Peyer's patch (tissue), 4 donors: ENCODE measurements around the gene SAAL1. TPM values are rescaled to one million over a fixed set of nuclear protein-coding genes. Genes with fewer than 3 reads are reported as not detected.

Experiments
- DNase-seq, 3 donors: peaks; one replicate each; pipeline ENCODE4 v3.0.0-alpha.2; 2017 to 2019
- H3K27ac ChIP-seq, 4 donors: fragments of 200-600 bp; sonication (generic); one replicate each; pipeline ENCODE4 v1.5.1; 2016 to 2019
- H3K27me3 ChIP-seq, 2 donors: fragments of 200-600 bp; sonication (generic); one replicate each; pipeline ENCODE4 v1.5.1; 2019
- H3K36me3 ChIP-seq, 3 donors: fragments of 200-600 bp; sonication (generic); one replicate each; pipeline ENCODE4 v1.5.1; 2016 to 2019
- H3K4me1 ChIP-seq, 4 donors: fragments of 200-600 bp; sonication (generic); one replicate each; pipeline ENCODE4 v1.5.1; 2016 to 2019
- H3K4me3 ChIP-seq, 4 donors: fragments of 200-600 bp; sonication (generic); 1 replicate in 3 of 4; 2 replicates in 1 of 4; pipeline ENCODE4 v1.5.1; 2016 to 2019; ENCODE audit warnings: mild to moderate bottlenecking in 1 of 4
- H3K9me3 ChIP-seq, 4 donors: fragments of 200-600 bp; sonication (generic); one replicate each; pipeline ENCODE4 v1.5.1; 2016 to 2019; ENCODE audit warnings: mild to moderate bottlenecking in 1 of 4
- CTCF ChIP-seq, 6 experiments: fragments of 450-650 bp in 4 of 6; fragments of 200-600 bp in 2 of 6; sonication (generic) in 1 of 6; IDR thresholded peaks; one replicate each; pipeline ENCODE4 v1.5.1; 2017 to 2019; ENCODE audit warnings: antibody characterized with exemption in 6 of 6, mild to moderate bottlenecking in 3 of 6, moderate library complexity in 1 of 6
- POLR2A ChIP-seq, 2 donors: fragments of 450-650 bp; IDR thresholded peaks; one replicate each; pipeline ENCODE4 v1.5.1; 2017; ENCODE audit warnings: antibody characterized with exemption in 2 of 2, mild to moderate bottlenecking in 2 of 2, moderate library complexity in 2 of 2
- total RNA-seq, 4 donors: library from RNA; depleted of rRNA; stranded (reverse); fragments of >200 nt; gene quantifications; one replicate each; pipeline ENCODE4 v1.1.0, GENCODE V29; 2016

SAAL1 gene
- total RNA-seq, 4 donors from 2014 or later, result 8.6 to 58.6 (median 15.5) TPM

DNA sequence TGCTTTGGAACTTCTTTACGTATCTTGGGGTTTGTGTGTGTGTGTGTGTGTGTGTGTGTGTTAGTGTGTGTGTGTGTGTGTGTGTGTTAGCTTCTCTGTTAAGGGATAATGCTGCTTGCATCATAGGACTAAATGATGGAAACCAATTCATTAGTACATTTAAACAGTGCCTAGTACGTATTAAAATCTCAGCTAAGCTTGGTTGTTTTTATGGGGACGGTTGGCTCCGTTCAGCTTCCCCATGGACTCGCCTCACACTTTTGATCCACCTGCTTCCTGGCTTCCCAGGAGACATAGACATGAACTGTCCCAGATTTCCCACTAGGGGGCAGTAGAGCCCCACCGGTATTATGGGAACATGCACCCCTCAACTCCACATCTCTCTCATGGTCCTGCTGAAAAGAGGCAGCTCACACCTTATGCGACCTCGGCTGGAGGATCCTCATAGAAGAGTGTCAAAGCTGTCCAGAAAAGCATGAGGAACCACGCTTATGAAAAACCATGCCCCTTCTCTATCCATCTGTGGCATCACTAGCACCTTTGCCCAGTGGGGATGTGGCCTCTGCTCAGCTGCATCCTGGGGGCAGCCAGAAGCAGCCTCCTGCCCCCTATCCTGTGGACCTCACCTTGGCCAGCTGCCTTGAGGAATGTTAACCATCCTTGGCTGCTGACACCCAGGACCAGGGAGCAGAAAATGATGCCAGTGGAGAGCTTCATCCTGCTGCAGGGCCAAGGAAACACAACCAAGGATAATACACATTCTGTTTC, 9.7 kb upstream of the SAAL1 start:
- peak; percentile 70 to 93 (median 80) for TF ChIP-seq CTCF (IDR thresholded peaks at IDR 0.05)
- no peak for TF ChIP-seq POLR2A (IDR thresholded peaks at IDR 0.05)
- Histone ChIP-seq H3K27ac (no peak overlapping the region), H3K9me3 (no peaks in the 10 kb centered on the region), H3K4me3 (no peak overlapping the region), H3K4me1 (no peaks in the 10 kb centered on the region), H3K27me3 (no peaks in the 10 kb centered on the region), H3K36me3 (no peaks in the 10 kb centered on the region)
- peak in 2 of 3 donors; percentile 67 to 83 for DNase-seq

DNA sequence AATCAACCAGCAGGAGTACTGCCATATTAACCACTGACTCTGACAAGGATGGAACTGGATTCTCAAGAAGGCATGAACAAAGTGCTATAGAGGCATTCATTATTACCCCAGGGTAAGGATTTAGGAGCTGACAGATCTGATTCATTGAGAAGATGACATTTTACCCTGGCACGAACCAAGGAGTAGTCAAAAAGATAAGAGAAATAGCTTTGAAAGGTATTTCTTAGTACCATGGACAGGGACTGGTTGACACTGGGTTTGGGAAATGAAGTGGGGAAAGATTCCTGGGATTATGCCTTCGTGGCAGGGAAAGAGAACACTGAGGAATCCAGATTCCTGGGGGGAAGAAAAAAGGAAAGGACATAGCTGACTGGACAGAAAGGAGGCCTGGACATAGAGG, 5.1 kb upstream of the SAAL1 start:
- Histone ChIP-seq H3K4me1 (no peaks in the 10 kb centered on the region), H3K4me3 (no peak overlapping the region), H3K36me3 (no peaks in the 10 kb centered on the region), H3K9me3 (no peaks in the 10 kb centered on the region), H3K27me3 (no peaks in the 10 kb centered on the region), H3K27ac (no peak overlapping the region)
- no peak for TF ChIP-seq POLR2A (IDR thresholded peaks at IDR 0.05)
- TF ChIP-seq CTCF (IDR thresholded peaks at IDR 0.05), result no peak
- no peak for DNase-seq

DNA sequence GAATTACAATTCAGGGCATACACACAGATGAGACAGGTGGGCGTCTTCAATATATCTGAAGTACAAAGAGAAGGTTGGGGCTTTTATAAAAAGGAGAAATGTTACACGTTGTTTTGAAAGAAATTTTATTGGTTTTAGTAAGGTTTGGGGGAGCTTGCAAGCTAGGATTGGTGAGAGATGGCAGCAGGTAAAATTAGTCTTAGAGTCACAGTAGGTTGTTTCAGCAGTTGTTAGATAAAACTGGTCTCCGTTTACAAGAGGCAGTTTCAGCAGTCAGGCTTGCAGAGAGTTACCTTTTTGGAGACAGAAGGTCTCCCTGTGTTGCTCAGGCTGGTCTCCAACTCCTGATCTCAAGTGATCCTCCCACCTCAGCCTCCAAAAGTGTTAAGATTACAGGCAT, 2.4 kb upstream of the SAAL1 start:
- DNase-seq, result no peak
- no peak overlapping the region for H3K4me3 ChIP-seq
- H3K36me3 ChIP-seq, result no peaks in the 10 kb centered on the region
- H3K27me3 ChIP-seq, result no peaks in the 10 kb centered on the region
- no peaks in the 10 kb centered on the region for H3K9me3 ChIP-seq
- peaks cover 0 to 12% (median 3%) of the 10 kb centered on the region in 4 donors for H3K4me1 ChIP-seq
- H3K27ac ChIP-seq, result no peak overlapping the region
- TF ChIP-seq POLR2A (IDR thresholded peaks at IDR 0.05) (no peak), CTCF (IDR thresholded peaks at IDR 0.05) (no peak)

- Histone ChIP-seq H3K27ac (no peak overlapping the region), H3K36me3 (peaks cover 0 to 15% (median 0%) of the 10 kb centered on the region in 3 donors), H3K9me3 (no peaks in the 10 kb centered on the region), H3K4me3 (no peak overlapping the region), H3K4me1 (peaks cover 0 to 12% (median 3%) of the 10 kb centered on the region in 4 donors), H3K27me3 (no peaks in the 10 kb centered on the region)
- DNase-seq, result no peak
- no peak for TF ChIP-seq CTCF (IDR thresholded peaks at IDR 0.05)
- TF ChIP-seq POLR2A (IDR thresholded peaks at IDR 0.05), result no peak
Measured at GRCh38 chr11:18106688-18107087, 806 bp upstream of the SAAL1 start.

DNA sequence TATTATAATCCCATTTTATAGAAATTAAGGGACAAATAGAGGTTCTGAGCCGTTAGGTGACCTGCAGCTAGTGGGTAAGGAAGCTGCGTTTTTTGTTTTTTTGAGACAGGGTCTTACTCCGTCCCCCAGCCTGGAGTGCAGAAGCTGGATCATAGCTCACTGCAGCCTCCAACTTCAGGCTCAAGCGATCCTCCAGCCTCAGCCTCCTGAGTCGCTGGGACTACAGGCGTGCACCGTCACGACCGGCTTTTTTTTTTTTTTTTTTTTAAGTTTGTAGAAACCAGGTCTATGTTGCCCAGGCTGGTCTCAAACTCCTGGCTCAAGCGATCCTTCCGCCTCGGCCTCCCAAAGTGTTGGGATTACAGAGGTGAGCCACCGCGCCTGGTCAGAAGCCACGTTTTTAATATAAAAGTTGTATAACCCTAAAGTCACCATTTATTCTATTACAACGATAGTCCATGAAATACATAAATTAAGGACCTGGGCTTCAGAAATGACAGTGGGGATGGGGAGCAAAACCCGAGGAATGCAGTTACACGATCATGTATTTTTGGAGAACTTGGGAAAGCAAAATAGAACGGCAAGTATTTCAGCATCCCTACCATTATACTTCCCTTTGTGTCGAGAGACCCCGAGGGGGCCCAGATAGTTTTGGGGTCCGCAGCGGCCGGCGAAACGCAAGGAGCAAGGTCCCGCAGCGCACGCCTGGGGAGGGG, 638 bp downstream of the SAAL1 start:
- Histone ChIP-seq H3K36me3 (peaks cover 0 to 23% (median 0%) of the 10 kb centered on the region in 3 donors), H3K9me3 (no peaks in the 10 kb centered on the region), H3K4me1 (peaks cover 0 to 12% (median 3%) of the 10 kb centered on the region in 4 donors), H3K27me3 (no peaks in the 10 kb centered on the region), H3K27ac (peak overlapping the region; percentile 30 to 80 (median 54)), H3K4me3 (peak overlapping the region; percentile 74 to 90 (median 84))
- no peak for TF ChIP-seq POLR2A (IDR thresholded peaks at IDR 0.05)
- DNase-seq, result no peak
